GM23338 (cell line): ENCODE measurements around the gene TMEM107. TPM values are rescaled to one million over a fixed set of nuclear protein-coding genes. Genes with fewer than 3 reads are reported as not detected.

Experiments
- ATAC-seq: fragments of 200-7000 bp; cut with Tn5 transposase; 3 replicates; pipeline ENCODE4 v1.9.1; 2020
- DNase-seq: peaks from one replicate; pipeline ENCODE4 v3.0.0-alpha.2; 2015; ENCODE audit warnings: low spot score
- H2AFZ ChIP-seq: fragments of 200-600 bp; sonication (generic); 2 replicates; pipeline ENCODE4 v1.8.0; 2016; ENCODE audit warnings: antibody characterized with exemption, mild to moderate bottlenecking, moderate library complexity
- H3F3A ChIP-seq: fragments of 200-600 bp; sonication (generic); replicated peaks from 2 replicates; pipeline ENCODE4 v1.8.0; 2017; ENCODE audit warnings: antibody characterized with exemption, mixed run types, low read depth
- H3K27ac ChIP-seq: fragments of 200-600 bp; sonication (generic); 2 replicates; pipeline ENCODE4 v1.6.1; 2016; ENCODE audit warnings: low read depth
- H3K27me3 ChIP-seq: fragments of 200-600 bp; sonication (generic); 2 replicates; pipeline ENCODE4 v1.8.0; 2016; ENCODE audit warnings: mild to moderate bottlenecking, mixed run types, moderate library complexity; ENCODE audit not compliant: insufficient read depth
- H3K36me3 ChIP-seq: fragments of 200-600 bp; sonication (generic); 2 replicates; pipeline ENCODE4 v1.8.0; 2016; ENCODE audit warnings: mild to moderate bottlenecking; ENCODE audit not compliant: insufficient read depth
- H3K4me1 ChIP-seq: fragments of 200-600 bp; sonication (generic); 2 replicates; pipeline ENCODE4 v1.8.0; 2016; ENCODE audit warnings: mild to moderate bottlenecking, moderate library complexity; ENCODE audit not compliant: insufficient read depth
- H3K4me2 ChIP-seq: fragments of 200-600 bp; sonication (generic); 2 replicates; pipeline ENCODE4 v1.7.1; 2017; ENCODE audit warnings: mixed run types
- H3K4me3 ChIP-seq: fragments of 200-600 bp; sonication (generic); 2 replicates; pipeline ENCODE4 v1.6.1; 2016; ENCODE audit warnings: mixed run types
- H3K79me2 ChIP-seq: fragments of 200-600 bp; sonication (generic); replicated peaks from 2 replicates; pipeline ENCODE4 v1.8.0; 2017; ENCODE audit warnings: mild to moderate bottlenecking; ENCODE audit not compliant: insufficient read depth
- H3K9me2 ChIP-seq: fragments of 200-600 bp; sonication (generic); 2 replicates; pipeline ENCODE4 v1.8.0; 2017; ENCODE audit not compliant: insufficient read depth
- H4K20me1 ChIP-seq: fragments of 200-600 bp; sonication (generic); replicated peaks from 2 replicates; pipeline ENCODE4 v1.8.0; 2017; ENCODE audit warnings: mild to moderate bottlenecking; ENCODE audit not compliant: insufficient read depth
- H3K27ac Mint-ChIP-seq: 2 replicates; pipeline ENCODE4 v1.8.0; 2020; ENCODE audit warnings: inconsistent platforms, mild to moderate bottlenecking, moderate library complexity, mixed read lengths
- H3K27me3 Mint-ChIP-seq: 3 replicates; pipeline ENCODE4 v1.8.0; 2022; ENCODE audit warnings: low read depth, mild to moderate bottlenecking, moderate library complexity, mixed read lengths, inconsistent platforms; ENCODE audit not compliant: insufficient read depth, poor library complexity
- H3K36me3 Mint-ChIP-seq: 3 replicates; pipeline ENCODE4 v1.8.0; 2021; ENCODE audit warnings: low read depth, mild to moderate bottlenecking, inconsistent platforms, moderate library complexity, mixed read lengths
- H3K4me1 Mint-ChIP-seq: 3 replicates; pipeline ENCODE4 v1.8.0; 2020; ENCODE audit warnings: mild to moderate bottlenecking, inconsistent platforms, mixed read lengths
- H3K4me3 Mint-ChIP-seq: 3 replicates; pipeline ENCODE4 v1.8.0; 2021; ENCODE audit warnings: moderate library complexity, mild to moderate bottlenecking, inconsistent platforms, mixed read lengths
- H3K9me3 Mint-ChIP-seq: 3 replicates; pipeline ENCODE4 v1.8.0; 2020; ENCODE audit warnings: moderate library complexity, mild to moderate bottlenecking, inconsistent platforms, mixed read lengths
- CREB1 ChIP-seq: fragments of 250-450 bp; sonication (Bioruptor Pico); IDR thresholded peaks from 2 replicates; pipeline ENCODE4 v1.5.0; 2020; ENCODE audit warnings: low read depth, mild to moderate bottlenecking, moderate library complexity
- CTCF ChIP-seq, 2 experiments: fragments of 200-600 bp in 1 of 2; sonication (generic) in 1 of 2; conservative IDR thresholded peaks; 2 replicates each; pipeline versions ENCODE4 v1.5.1 to v1.6.1; 2016 to 2017; ENCODE audit warnings: antibody characterized with exemption in 2 of 2, low read depth in 2 of 2, mild to moderate bottlenecking in 2 of 2, moderate library complexity in 1 of 2
- EZH2 ChIP-seq: fragments of 200-600 bp; sonication (generic); IDR thresholded peaks from one replicate; pipeline ENCODE4 v1.8.0; 2017; ENCODE audit warnings: antibody characterized with exemption, mild to moderate bottlenecking, low read depth; ENCODE audit not compliant: unreplicated experiment
- EZH2phosphoT487 ChIP-seq: fragments of 200-600 bp; sonication (generic); IDR thresholded peaks from one replicate; pipeline ENCODE4 v1.8.1; 2018; ENCODE audit warnings: antibody characterized with exemption; ENCODE audit not compliant: unreplicated experiment
- JUNB ChIP-seq: IDR thresholded peaks from one replicate; pipeline ENCODE4 v1.6.1; 2016; ENCODE audit warnings: antibody characterized with exemption; ENCODE audit not compliant: unreplicated experiment
- NANOG ChIP-seq: IDR thresholded peaks from 2 replicates; pipeline ENCODE4 v1.6.1; 2016; ENCODE audit warnings: antibody characterized with exemption, borderline replicate concordance
- POLR2AphosphoS5 ChIP-seq: IDR thresholded peaks from 2 replicates; pipeline ENCODE4 v1.6.1; 2016; ENCODE audit warnings: antibody characterized with exemption, low read depth
- REST ChIP-seq: IDR thresholded peaks from one replicate; pipeline ENCODE4 v1.6.1; 2018; ENCODE audit warnings: antibody characterized with exemption; ENCODE audit not compliant: unreplicated experiment
- STAT1 ChIP-seq: IDR thresholded peaks from one replicate; pipeline ENCODE4 v1.6.1; 2016; ENCODE audit warnings: antibody characterized with exemption; ENCODE audit not compliant: unreplicated experiment
- ZNF114 ChIP-seq: fragments of 250-450 bp; sonication (Bioruptor Pico); IDR thresholded peaks from 2 replicates; pipeline ENCODE4 v1.5.0; 2020; ENCODE audit warnings: mild to moderate bottlenecking, moderate library complexity
- ZNF331 ChIP-seq: fragments of 250-450 bp; sonication (Bioruptor Pico); IDR thresholded peaks from 2 replicates; pipeline ENCODE4 v1.5.0; 2020; ENCODE audit warnings: low read depth, mild to moderate bottlenecking, moderate library complexity
- polyA plus RNA-seq: library from polyadenylated mRNA; unstranded; fragments of >200 nt; fragmentation: Nextera tagmentation; extraction: Ambion mirVana; gene quantifications from 2 replicates; pipeline ENCODE4 v1.2.1, GENCODE V29; 2016
- total RNA-seq: library from RNA; depleted of rRNA; stranded (reverse); fragments of >200 nt; shearing (Covaris generic); gene quantifications from 2 replicates; pipeline ENCODE4 v1.2.3, GENCODE V29; 2014
- TF ChIP-seq, protein P1 (sequence below): fragments of 250-450 bp; sonication (Bioruptor Pico); IDR thresholded peaks from 2 replicates; pipeline ENCODE4 v1.5.0; 2020; ENCODE audit warnings: mild to moderate bottlenecking, moderate library complexity
- TF ChIP-seq, protein P2 (sequence below): IDR thresholded peaks from 2 replicates; pipeline ENCODE4 v1.6.1; 2016; ENCODE audit warnings: antibody characterized with exemption

TMEM107 gene
- total and polyA plus RNA-seq, 2 experiments from 2014 or later, result 10.8 to 20.4 TPM

DNA sequence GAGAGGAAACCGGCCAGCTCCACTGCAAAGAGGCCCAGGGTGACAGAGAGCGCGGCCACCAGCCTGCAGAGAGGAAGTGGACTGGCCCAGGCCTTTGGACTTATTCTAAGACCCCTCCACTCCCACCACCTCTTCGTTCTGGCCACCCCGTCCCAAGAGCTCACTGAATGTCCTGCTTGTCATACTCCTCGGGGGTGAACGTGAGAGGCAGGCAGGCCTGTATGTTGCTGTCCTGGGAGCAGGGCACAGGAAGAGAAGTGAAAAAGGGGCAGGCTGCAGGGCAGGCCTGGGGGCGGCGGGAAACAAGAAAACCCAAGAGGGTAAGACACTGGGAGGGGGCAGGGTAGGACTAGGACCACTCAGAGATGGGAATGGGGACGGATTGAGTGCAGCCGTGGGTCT is 384 bp downstream of the TMEM107 start:
- Mint-ChIP-seq H3K27me3 (peaks cover 29% of the 10 kb centered on the region), H3K9me3 (no peaks in the 10 kb centered on the region), H3K27ac (peak overlapping the region; percentile 90), H3K36me3 (no peaks in the 10 kb centered on the region; the same call in 2 of the 3 replicates), H3K4me3 (peak overlapping the region; percentile 93), H3K4me1 (peaks cover 28% of the 10 kb centered on the region)
- peaks cover 8% of the 10 kb centered on the region for H3F3A ChIP-seq
- DNase-seq, result no peak
- H3K4me1 ChIP-seq, result peaks cover 19% of the 10 kb centered on the region
- no peaks in the 10 kb centered on the region for H3K79me2 ChIP-seq
- peak overlapping the region; percentile 91 for H3K4me2 ChIP-seq
- H3K4me3 ChIP-seq, result peak overlapping the region; percentile 58
- no peaks in the 10 kb centered on the region for H3K9me2 ChIP-seq
- no peaks in the 10 kb centered on the region for H3K36me3 ChIP-seq
- no peak overlapping the region for H3K27ac ChIP-seq
- ATAC-seq, result peak; percentile 12
- H4K20me1 ChIP-seq, result no peaks in the 10 kb centered on the region
- TF ChIP-seq ZNF331 (CRISPR knock-in tag), result no peak
- no peak for TF ChIP-seq NANOG
- TF ChIP-seq STAT1, result no peak
- TF ChIP-seq CTCF (conservative IDR thresholded peaks at IDR 0.05; ENCODE audit: low read depth in 2 of 2), result no peak
- no peak for TF ChIP-seq EZH2phosphoT487
- TF ChIP-seq, protein P1, sequence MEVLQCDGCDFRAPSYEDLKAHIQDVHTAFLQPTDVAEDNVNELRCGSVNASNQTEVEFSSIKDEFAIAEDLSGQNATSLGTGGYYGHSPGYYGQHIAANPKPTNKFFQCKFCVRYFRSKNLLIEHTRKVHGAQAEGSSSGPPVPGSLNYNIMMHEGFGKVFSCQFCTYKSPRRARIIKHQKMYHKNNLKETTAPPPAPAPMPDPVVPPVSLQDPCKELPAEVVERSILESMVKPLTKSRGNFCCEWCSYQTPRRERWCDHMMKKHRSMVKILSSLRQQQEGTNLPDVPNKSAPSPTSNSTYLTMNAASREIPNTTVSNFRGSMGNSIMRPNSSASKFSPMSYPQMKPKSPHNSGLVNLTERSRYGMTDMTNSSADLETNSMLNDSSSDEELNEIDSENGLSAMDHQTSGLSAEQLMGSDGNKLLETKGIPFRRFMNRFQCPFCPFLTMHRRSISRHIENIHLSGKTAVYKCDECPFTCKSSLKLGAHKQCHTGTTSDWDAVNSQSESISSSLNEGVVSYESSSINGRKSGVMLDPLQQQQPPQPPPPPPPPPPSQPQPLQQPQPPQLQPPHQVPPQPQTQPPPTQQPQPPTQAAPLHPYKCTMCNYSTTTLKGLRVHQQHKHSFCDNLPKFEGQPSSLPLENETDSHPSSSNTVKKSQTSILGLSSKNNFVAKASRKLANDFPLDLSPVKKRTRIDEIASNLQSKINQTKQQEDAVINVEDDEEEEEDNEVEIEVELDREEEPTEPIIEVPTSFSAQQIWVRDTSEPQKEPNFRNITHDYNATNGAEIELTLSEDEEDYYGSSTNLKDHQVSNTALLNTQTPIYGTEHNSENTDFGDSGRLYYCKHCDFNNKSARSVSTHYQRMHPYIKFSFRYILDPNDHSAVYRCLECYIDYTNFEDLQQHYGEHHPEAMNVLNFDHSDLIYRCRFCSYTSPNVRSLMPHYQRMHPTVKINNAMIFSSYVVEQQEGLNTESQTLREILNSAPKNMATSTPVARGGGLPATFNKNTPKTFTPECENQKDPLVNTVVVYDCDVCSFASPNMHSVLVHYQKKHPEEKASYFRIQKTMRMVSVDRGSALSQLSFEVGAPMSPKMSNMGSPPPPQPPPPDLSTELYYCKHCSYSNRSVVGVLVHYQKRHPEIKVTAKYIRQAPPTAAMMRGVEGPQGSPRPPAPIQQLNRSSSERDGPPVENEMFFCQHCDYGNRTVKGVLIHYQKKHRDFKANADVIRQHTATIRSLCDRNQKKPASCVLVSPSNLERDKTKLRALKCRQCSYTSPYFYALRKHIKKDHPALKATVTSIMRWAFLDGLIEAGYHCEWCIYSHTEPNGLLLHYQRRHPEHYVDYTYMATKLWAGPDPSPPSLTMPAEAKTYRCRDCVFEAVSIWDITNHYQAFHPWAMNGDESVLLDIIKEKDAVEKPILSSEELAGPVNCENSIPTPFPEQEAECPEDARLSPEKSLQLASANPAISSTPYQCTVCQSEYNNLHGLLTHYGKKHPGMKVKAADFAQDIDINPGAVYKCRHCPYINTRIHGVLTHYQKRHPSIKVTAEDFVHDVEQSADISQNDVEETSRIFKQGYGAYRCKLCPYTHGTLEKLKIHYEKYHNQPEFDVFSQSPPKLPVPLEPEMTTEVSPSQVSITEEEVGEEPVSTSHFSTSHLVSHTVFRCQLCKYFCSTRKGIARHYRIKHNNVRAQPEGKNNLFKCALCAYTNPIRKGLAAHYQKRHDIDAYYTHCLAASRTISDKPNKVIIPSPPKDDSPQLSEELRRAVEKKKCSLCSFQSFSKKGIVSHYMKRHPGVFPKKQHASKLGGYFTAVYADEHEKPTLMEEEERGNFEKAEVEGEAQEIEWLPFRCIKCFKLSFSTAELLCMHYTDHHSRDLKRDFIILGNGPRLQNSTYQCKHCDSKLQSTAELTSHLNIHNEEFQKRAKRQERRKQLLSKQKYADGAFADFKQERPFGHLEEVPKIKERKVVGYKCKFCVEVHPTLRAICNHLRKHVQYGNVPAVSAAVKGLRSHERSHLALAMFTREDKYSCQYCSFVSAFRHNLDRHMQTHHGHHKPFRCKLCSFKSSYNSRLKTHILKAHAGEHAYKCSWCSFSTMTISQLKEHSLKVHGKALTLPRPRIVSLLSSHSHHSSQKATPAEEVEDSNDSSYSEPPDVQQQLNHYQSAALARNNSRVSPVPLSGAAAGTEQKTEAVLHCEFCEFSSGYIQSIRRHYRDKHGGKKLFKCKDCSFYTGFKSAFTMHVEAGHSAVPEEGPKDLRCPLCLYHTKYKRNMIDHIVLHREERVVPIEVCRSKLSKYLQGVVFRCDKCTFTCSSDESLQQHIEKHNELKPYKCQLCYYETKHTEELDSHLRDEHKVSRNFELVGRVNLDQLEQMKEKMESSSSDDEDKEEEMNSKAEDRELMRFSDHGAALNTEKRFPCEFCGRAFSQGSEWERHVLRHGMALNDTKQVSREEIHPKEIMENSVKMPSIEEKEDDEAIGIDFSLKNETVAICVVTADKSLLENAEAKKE (CRISPR knock-in tag), result no peak
- TF ChIP-seq CREB1 (CRISPR knock-in tag), result no peak
- TF ChIP-seq, protein P2, sequence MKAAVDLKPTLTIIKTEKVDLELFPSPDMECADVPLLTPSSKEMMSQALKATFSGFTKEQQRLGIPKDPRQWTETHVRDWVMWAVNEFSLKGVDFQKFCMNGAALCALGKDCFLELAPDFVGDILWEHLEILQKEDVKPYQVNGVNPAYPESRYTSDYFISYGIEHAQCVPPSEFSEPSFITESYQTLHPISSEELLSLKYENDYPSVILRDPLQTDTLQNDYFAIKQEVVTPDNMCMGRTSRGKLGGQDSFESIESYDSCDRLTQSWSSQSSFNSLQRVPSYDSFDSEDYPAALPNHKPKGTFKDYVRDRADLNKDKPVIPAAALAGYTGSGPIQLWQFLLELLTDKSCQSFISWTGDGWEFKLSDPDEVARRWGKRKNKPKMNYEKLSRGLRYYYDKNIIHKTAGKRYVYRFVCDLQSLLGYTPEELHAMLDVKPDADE, result no peak
- TF ChIP-seq REST, result no peak
- no peak for TF ChIP-seq JUNB
- TF ChIP-seq POLR2AphosphoS5, result no peak
- no peak for TF ChIP-seq ZNF114 (CRISPR knock-in tag)
- TF ChIP-seq EZH2, result no peak
- H2AFZ ChIP-seq, result peak overlapping the region; percentile 45
- no peaks in the 10 kb centered on the region for H3K27me3 ChIP-seq
